ENCODE measurements around the gene ZNF106.

The ZNF106 gene

GRCh38 chr15:42367041-42367440 lies 123.9 kb downstream of the ZNF106 start:
- DNase-seq (ENCODE audit: low read depth), result no peak

GRCh38 chr15:42365921-42366550 lies 124.9 kb downstream of the ZNF106 start:
- DNase-seq (ENCODE audit: low read depth), result no peak

- no peak for DNase-seq (ENCODE audit: low read depth)
Measured at GRCh38 chr15:42364529-42364928, 126.4 kb downstream of the ZNF106 start.

- no peak for DNase-seq (ENCODE audit: low read depth)
Measured at GRCh38 chr15:42363942-42364341, 127.0 kb downstream of the ZNF106 start.

- DNase-seq (ENCODE audit: low read depth), result no peak
Measured at GRCh38 chr15:42363487-42363886, 127.5 kb downstream of the ZNF106 start.
